ENCODE measurements around the gene SLC45A2. TPM values are rescaled to one million over a fixed set of nuclear protein-coding genes. Genes with fewer than 3 reads are reported as not detected.

Gene SLC45A2
- total and polyA plus RNA-seq, 10 donors, result 0.07 to 0.74 TPM; not detected in 8

DNA sequence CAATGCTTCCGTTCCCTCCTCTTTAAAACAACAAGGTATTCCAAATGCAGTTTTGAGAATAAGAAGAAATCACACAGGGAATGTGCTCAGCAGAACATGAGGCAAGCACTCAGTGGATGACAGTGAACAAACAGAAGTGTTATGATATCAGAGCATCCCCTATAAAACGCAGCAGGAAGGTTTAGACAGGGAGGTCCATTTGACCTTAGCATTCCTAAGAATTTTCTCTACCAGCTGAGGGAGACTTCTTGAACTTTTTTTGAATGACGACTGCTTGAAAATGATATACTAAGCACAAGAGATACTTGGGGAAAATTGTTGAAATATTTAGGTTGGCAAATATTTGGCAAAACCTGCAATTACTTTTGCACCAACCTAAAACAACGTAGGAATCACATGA lies 19.4 kb upstream of the SLC45A2 start:
- intact Hi-C loops (cut with DNase I; ENCODE audit: low total_unique reads), result no loop called here
- WGBS, 5 donors, result 89 to 96% (median 93%) methylated on average over 4 of the region's 4 CpGs

DNA sequence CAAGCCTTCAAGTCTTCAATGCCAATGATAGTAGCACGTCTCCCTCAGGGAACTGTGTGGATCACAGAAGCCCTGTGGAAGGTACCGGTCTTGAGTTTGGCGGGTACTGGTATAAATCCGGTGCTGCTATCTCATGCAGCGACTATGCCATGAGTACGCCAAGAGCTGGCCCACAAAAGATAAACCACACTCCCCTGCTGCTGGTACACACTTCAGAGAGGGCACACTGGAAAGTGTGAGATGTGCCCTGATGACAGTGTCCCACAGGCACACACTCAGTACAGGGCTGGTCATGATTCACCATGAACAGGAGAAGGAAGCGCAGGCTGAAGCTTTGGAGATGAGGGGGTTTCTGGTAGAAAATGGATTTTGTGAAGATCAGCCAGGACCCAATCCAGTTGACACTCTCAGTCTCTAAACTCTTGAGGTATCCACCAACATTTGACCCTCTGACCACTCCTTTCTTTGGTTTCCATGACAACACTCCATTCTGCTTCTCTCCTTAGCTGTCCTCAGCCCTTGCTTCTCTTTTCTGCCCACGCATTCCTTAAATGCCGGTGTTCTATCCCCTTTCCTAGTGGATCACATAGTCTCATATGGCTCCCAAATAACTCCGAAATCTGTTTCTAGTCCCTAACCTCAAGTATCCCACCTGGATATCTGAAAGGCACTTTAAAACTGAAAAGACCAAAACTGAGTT lies 18.3 kb upstream of the SLC45A2 start:
- intact Hi-C loops (cut with DNase I; ENCODE audit: low total_unique reads), result no loop called here
- Histone ChIP-seq H3K9me3 (no peaks in the 10 kb centered on the region), H3K4me3 (no peak overlapping the region), H3K27me3 (replicated peaks in 1 of 7) (no peaks in the 10 kb centered on the region), H3K4me1 (peaks cover 0 to 20% (median 12%) of the 10 kb centered on the region in 6 donors), H3K27ac (no peak overlapping the region), H3K36me3 (peaks cover 0 to 58% (median 17%) of the 10 kb centered on the region in 6 donors)
- TF ChIP-seq POLR2AphosphoS5 (IDR thresholded peaks at IDR 0.05) (no peak), POLR2A (IDR thresholded peaks at IDR 0.05) (no peak)
- TF ChIP-seq, protein P1, sequence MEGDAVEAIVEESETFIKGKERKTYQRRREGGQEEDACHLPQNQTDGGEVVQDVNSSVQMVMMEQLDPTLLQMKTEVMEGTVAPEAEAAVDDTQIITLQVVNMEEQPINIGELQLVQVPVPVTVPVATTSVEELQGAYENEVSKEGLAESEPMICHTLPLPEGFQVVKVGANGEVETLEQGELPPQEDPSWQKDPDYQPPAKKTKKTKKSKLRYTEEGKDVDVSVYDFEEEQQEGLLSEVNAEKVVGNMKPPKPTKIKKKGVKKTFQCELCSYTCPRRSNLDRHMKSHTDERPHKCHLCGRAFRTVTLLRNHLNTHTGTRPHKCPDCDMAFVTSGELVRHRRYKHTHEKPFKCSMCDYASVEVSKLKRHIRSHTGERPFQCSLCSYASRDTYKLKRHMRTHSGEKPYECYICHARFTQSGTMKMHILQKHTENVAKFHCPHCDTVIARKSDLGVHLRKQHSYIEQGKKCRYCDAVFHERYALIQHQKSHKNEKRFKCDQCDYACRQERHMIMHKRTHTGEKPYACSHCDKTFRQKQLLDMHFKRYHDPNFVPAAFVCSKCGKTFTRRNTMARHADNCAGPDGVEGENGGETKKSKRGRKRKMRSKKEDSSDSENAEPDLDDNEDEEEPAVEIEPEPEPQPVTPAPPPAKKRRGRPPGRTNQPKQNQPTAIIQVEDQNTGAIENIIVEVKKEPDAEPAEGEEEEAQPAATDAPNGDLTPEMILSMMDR (IDR thresholded peaks at IDR 0.05 in 8 of 11, conservative IDR thresholded peaks at IDR 0.05 in 3 of 11), result no peak
- DNase-seq, result no peak
- 95 to 98% (median 97%) methylated on average over 10 of the region's 10 CpGs for WGBS, 5 donors

More for the DNA sequence above, 19.4 kb upstream of the SLC45A2 start:
- H3K27me3 ChIP-seq (replicated peaks in 1 of 7), result no peaks in the 10 kb centered on the region
- H3K9me3 ChIP-seq, result no peaks in the 10 kb centered on the region
- no peak overlapping the region for H3K27ac ChIP-seq
- TF ChIP-seq POLR2AphosphoS5 (IDR thresholded peaks at IDR 0.05), result no peak
- TF ChIP-seq POLR2A (IDR thresholded peaks at IDR 0.05), result no peak
- TF ChIP-seq, protein P1 (IDR thresholded peaks at IDR 0.05 in 8 of 11, conservative IDR thresholded peaks at IDR 0.05 in 3 of 11), result no peak
- DNase-seq, result no peak
- H3K36me3 ChIP-seq, result peaks cover 0 to 48% (median 16%) of the 10 kb centered on the region in 6 donors
- no peak overlapping the region for H3K4me3 ChIP-seq
- H3K4me1 ChIP-seq, result peaks cover 5 to 26% (median 17%) of the 10 kb centered on the region in 6 donors

DNA sequence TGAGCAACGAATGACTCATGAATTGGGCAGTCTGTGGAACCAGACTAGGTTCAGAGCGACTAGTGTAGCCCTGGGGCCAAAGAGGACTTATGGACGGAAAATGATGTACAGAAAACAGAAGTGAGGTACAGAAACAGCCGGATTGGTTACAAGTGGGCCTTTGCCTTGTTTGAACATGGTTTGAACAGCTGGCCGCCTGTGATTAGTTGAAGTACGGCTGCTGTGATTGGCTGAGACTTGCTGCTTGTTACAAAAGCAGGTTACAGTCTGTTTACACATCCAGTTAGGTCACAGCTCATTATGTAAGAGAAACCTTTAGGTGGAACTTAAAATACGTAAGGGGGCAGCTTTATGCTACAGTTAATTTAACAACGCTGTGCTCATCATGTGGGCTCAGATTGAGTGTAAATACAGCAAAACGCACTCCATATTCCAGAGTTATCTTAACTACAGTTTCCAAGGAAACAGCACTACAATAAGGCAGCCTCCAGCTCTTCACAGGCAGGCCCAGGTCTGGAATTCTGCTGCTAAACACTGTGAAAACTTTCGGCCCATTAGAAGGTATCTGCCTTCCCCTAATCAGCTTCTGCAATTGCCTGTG lies 16.8 kb upstream of the SLC45A2 start:
- peaks cover 0 to 14% (median under 1%) of the 10 kb centered on the region in 6 donors for H3K4me1 ChIP-seq
- intact Hi-C loops (cut with DNase I; ENCODE audit: low total_unique reads), result no loop called here
- H3K27ac ChIP-seq, result peak overlapping the region in 3 of 8 donors; percentile 3 to 65 (median 12)
- no peak for DNase-seq
- TF ChIP-seq POLR2AphosphoS5 (IDR thresholded peaks at IDR 0.05), result no peak
- TF ChIP-seq POLR2A (IDR thresholded peaks at IDR 0.05), result no peak
- TF ChIP-seq, protein P1 (IDR thresholded peaks at IDR 0.05 in 8 of 11, conservative IDR thresholded peaks at IDR 0.05 in 3 of 11), result no peak
- no peaks in the 10 kb centered on the region for H3K9me3 ChIP-seq
- no peak overlapping the region for H3K4me3 ChIP-seq
- WGBS, 5 donors, result 74 to 88% (median 80%) methylated on average over 10 of the region's 10 CpGs
- H3K36me3 ChIP-seq, result peaks cover 0 to 64% (median 17%) of the 10 kb centered on the region in 6 donors
- no peaks in the 10 kb centered on the region for H3K27me3 ChIP-seq (replicated peaks in 1 of 7)

DNA sequence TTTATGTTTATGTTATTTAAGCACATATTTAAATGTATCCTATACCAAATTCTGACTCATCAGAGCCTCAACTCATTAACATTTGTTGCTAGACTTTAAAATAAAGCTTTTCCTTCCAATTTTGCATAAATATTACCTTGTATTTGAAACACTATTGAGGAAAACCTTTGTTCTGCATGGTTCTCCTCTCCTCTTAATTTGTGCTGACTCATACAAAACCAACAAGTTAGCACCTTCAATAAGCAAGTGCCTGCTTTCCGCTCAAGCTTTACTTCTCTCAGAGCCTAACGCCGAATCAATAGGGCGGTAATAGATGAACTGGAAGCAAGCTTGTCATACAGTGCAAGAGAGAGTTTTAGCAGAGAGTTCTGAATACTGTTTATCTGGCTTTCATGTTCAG lies 15.5 kb upstream of the SLC45A2 start:
- Histone ChIP-seq H3K4me1 (peaks cover 0 to 16% (median 0%) of the 10 kb centered on the region in 6 donors), H3K27ac (no peak overlapping the region), H3K36me3 (peaks cover 0 to 62% (median 16%) of the 10 kb centered on the region in 6 donors), H3K4me3 (no peak overlapping the region), H3K9me3 (no peaks in the 10 kb centered on the region), H3K27me3 (replicated peaks in 1 of 7) (no peaks in the 10 kb centered on the region)
- WGBS, 5 donors, result 96 to 99% (median 97%) methylated on average over 4 of the region's 4 CpGs
- DNase-seq, result no peak
- intact Hi-C loops (cut with DNase I; ENCODE audit: low total_unique reads), result no loop called here
- no peak for TF ChIP-seq POLR2A (IDR thresholded peaks at IDR 0.05)
- TF ChIP-seq, protein P1 (IDR thresholded peaks at IDR 0.05 in 8 of 11, conservative IDR thresholded peaks at IDR 0.05 in 3 of 11), result no peak
- TF ChIP-seq POLR2AphosphoS5 (IDR thresholded peaks at IDR 0.05), result no peak
